GM12878 (cell line): ENCODE data around the gene SEC14L1. TPM values are rescaled to one million over a fixed set of nuclear protein-coding genes. Genes with fewer than 3 reads are reported as not detected.

Experiments used
- ATAC-seq: fragments of 200-7000 bp; cut with Tn5 transposase; 3 replicates; pipeline ENCODE4 v1.9.1; 2020; ENCODE audit warnings: mild to moderate bottlenecking, moderate library complexity
- BruUV-seq: library from RNA; stranded (reverse); fragments of 400-500 nt; replicated peaks from 2 replicates; lab custom pipeline; 2021; lab: Mats Ljungman, UMichigan
- CTCF ChIA-PET: fragments of 300-600 bp; sonication (Branson Sonifier 250); formaldehyde crosslinking; extraction: SDS; loops from one replicate; lab custom pipeline; 2021; ENCODE audit warnings: inconsistent platforms; lab: Yijun Ruan, JAX
- POLR2A ChIA-PET: fragments of 350-600 bp; formaldehyde crosslinking; extraction: SDS; loops from one replicate; lab custom pipeline; 2021; ENCODE audit warnings: inconsistent platforms; lab: Charles Lee
- RAD21 ChIA-PET: fragments of 300-600 bp; sonication (Branson Sonifier 250); formaldehyde crosslinking; loops from one replicate; lab custom pipeline; 2023; ENCODE audit warnings: antibody characterized with exemption; ENCODE audit not compliant: unreplicated experiment; lab: Charles Lee
- SMC1A ChIA-PET: fragments of 300-600 bp; sonication (Branson Sonifier 250); formaldehyde crosslinking; loops from one replicate; lab custom pipeline; 2023; ENCODE audit not compliant: unreplicated experiment, uncharacterized antibody; lab: Charles Lee
- DNase-seq: peaks from one replicate; pipeline ENCODE4 v3.0.0-alpha.2; 2011; ENCODE audit warnings: low read depth, low spot score
- FAIRE-seq: peaks from 3 replicates; lab custom pipeline; 2011; peaks lifted over from hg19 to GRCh38; lab: Jason Lieb, UNC
- H2AFZ ChIP-seq: 2 replicates; pipeline ENCODE4 v1.6.0; 2011; ENCODE audit warnings: low read depth, low read length, control low read depth; ENCODE audit not compliant: control insufficient read depth
- H3K27ac ChIP-seq: 2 replicates; pipeline ENCODE4 v1.5.1; 2011; ENCODE audit warnings: control low read depth; ENCODE audit not compliant: control insufficient read depth, insufficient read depth
- H3K27me3 ChIP-seq, 2 experiments: replicated peaks in 1 of 2; 2 replicates each; pipeline versions ENCODE4 v1.6.0 to v1.6.1; 2011; ENCODE audit warnings: low read length in 1 of 2; ENCODE audit not compliant: control insufficient read depth in 2 of 2, insufficient read depth in 2 of 2
- H3K36me3 ChIP-seq, 2 experiments: 2 replicates each; pipeline ENCODE4 v1.5.1; 2011; ENCODE audit warnings: low read length in 1 of 2; ENCODE audit not compliant: control insufficient read depth in 2 of 2, insufficient read depth in 2 of 2
- H3K4me1 ChIP-seq: 2 replicates; pipeline ENCODE4 v1.6.1; 2011; ENCODE audit warnings: mild to moderate bottlenecking, low read length, moderate library complexity, mixed read lengths; ENCODE audit not compliant: control insufficient read depth, insufficient read depth
- H3K4me2 ChIP-seq: 2 replicates; pipeline ENCODE4 v1.6.0; 2011; ENCODE audit warnings: control low read depth; ENCODE audit not compliant: control insufficient read depth, insufficient read depth
- H3K4me3 ChIP-seq: fragments of 200-600 bp; sonication (generic); 2 replicates; pipeline ENCODE4 v1.5.1; 2016
- H3K79me2 ChIP-seq: 2 replicates; pipeline ENCODE4 v1.6.0; 2011; ENCODE audit warnings: low read length; ENCODE audit not compliant: control insufficient read depth, insufficient read depth
- H3K9ac ChIP-seq: 2 replicates; pipeline ENCODE4 v1.8.0; 2011; ENCODE audit warnings: low read length, control low read depth, mixed read lengths; ENCODE audit not compliant: control insufficient read depth, insufficient read depth
- H3K9me3 ChIP-seq: replicated peaks from 3 replicates; pipeline ENCODE4 v1.5.1; 2011; ENCODE audit warnings: mild to moderate bottlenecking, low read length; ENCODE audit not compliant: control insufficient read depth, insufficient read depth
- H4K20me1 ChIP-seq: 2 replicates; pipeline ENCODE4 v1.6.0; 2011; ENCODE audit not compliant: control insufficient read depth, insufficient read depth
- ASH2L ChIP-seq: fragments of 300-600, 200-600 bp; sonication (generic); IDR thresholded peaks from 2 replicates; pipeline ENCODE4 v1.6.1; 2017; ENCODE audit warnings: low read depth, mild to moderate bottlenecking, borderline replicate concordance
- CHD4 ChIP-seq: fragments of 200-600 bp; sonication (generic); IDR thresholded peaks from 2 replicates; pipeline ENCODE4 v1.6.1; 2016; ENCODE audit warnings: mild to moderate bottlenecking
- E4F1 ChIP-seq: fragments of 450-650 bp; IDR thresholded peaks from 2 replicates; pipeline ENCODE4 v1.6.1; 2018; ENCODE audit warnings: borderline replicate concordance, mild to moderate bottlenecking; ENCODE audit not compliant: partially characterized antibody
- HDAC2 ChIP-seq: fragments of 200-600 bp; sonication (generic); IDR thresholded peaks from 2 replicates; pipeline ENCODE4 v1.6.1; 2017
- MYC ChIP-seq: IDR thresholded peaks from 2 replicates; pipeline ENCODE4 v1.6.1; 2011; ENCODE audit warnings: mild to moderate bottlenecking, low read length, moderate library complexity, inconsistent platforms; ENCODE audit not compliant: insufficient read depth, insufficient replicate concordance, insufficient read length, severe bottlenecking
- NRF1 ChIP-seq: conservative IDR thresholded peaks from 2 replicates; pipeline ENCODE4 v1.6.1; 2011; ENCODE audit warnings: mild to moderate bottlenecking, low read depth, low read length, improper control_type of control experiment
- PKNOX1 ChIP-seq: fragments of 450-650 bp; IDR thresholded peaks from 2 replicates; pipeline ENCODE4 v1.6.1; 2016; ENCODE audit warnings: mild to moderate bottlenecking
- RAD51 ChIP-seq: fragments of 450-650 bp; IDR thresholded peaks from 2 replicates; pipeline ENCODE4 v1.6.1; 2016; ENCODE audit warnings: moderate library complexity, mild to moderate bottlenecking, inconsistent platforms
- SRF ChIP-seq, 2 experiments: IDR thresholded peaks; 2 replicates each; pipeline ENCODE4 v1.6.1; 2011; ENCODE audit warnings: low read depth in 2 of 2, low read length in 2 of 2, mild to moderate bottlenecking in 1 of 2, moderate library complexity in 1 of 2
- TCF12 ChIP-seq: IDR thresholded peaks from 2 replicates; pipeline ENCODE4 v1.6.1; 2011; ENCODE audit warnings: low read depth, mild to moderate bottlenecking, low read length
- YBX1 ChIP-seq: fragments of 450-650 bp; IDR thresholded peaks from 2 replicates; pipeline ENCODE4 v1.6.1; 2016; ENCODE audit warnings: antibody characterized with exemption
- ZNF687 ChIP-seq: fragments of 450-650 bp; IDR thresholded peaks from 2 replicates; pipeline ENCODE4 v1.6.1; 2017; ENCODE audit warnings: mild to moderate bottlenecking, moderate library complexity
- WGBS: methylation state at CpG from one replicate; pipeline ENCODE4 v1.1.6; 2016; ENCODE audit warnings: low lambda C conversion rate; ENCODE audit not compliant: insufficient replicate concordance, insufficient coverage; ENCODE audit errors: missing lambda C conversion rate; 5-methylcytosine and 5-hydroxymethylcytosine counted together
- in situ Hi-C: fragments of 300-500 bp; cut with MboI; formaldehyde crosslinking; loops from 9 replicates; pipeline ENCODE4 v1.14.3; 2018; ENCODE audit warnings: mixed read lengths
- intact Hi-C: fragments of 100-400 bp; cut with micrococcal nuclease; formaldehyde crosslinking; loops from one replicate; pipeline ENCODE4 v1.14.2; 2022; ENCODE audit not compliant: unreplicated experiment
- polyA plus RNA-seq, 11 experiments: library from polyadenylated mRNA; depleted of rRNA in 4 of 11; unstranded in 6 of 11; stranded (reverse) in 5 of 11; fragments of >200 nt; fragmentation: Nextera tagmentation in 4 of 11; fragmentation: Illumina TruSeq in 1 of 11; extraction: Ambion mirVana in 4 of 11; extraction: Trizol in 1 of 11; gene quantifications; 1 replicate in 1 of 11; 2 replicates in 10 of 11; pipeline versions ENCODE4 v1.2.1 to v1.2.3, GENCODE V29; 2011 to 2016; ENCODE audit warnings: inconsistent platforms in 2 of 11, missing spikeins in 2 of 11, low read depth in 1 of 11
- total RNA-seq, 4 experiments: library from RNA; depleted of rRNA in 3 of 4; stranded (reverse); fragments of >200 nt in 3 of 4; fragmentation: Illumina TruSeq in 1 of 4; extraction: Trizol in 1 of 4; gene quantifications; 2 replicates each; pipeline versions ENCODE4 v1.2.1 to v1.2.3, GENCODE V29; 2013 to 2021

The SEC14L1 gene
- total and polyA plus RNA-seq, 10 of the 15 experiments (the other 5 are each of a cell fraction or from before 2014, with no cell fraction given) = 6.3 to 66.1 (median 33.5) TPM

- DNase-seq (no peak), FAIRE-seq (no peak), ATAC-seq (no peak)
- intact Hi-C loops (loop anchor here (5.0 kb wide), 1 partner anchor 88 kb away; no protein-coding TSS in a partner anchor), in situ Hi-C loops (no loop called here)
- Histone ChIP-seq H2AFZ (no peak overlapping the region), H3K4me1 (peaks cover 12% of the 10 kb centered on the region), H3K9me3 (no peaks in the 10 kb centered on the region), H3K27ac (no peak overlapping the region), H3K27me3 (no peaks in the 10 kb centered on the region), H3K4me2 (no peak overlapping the region), H3K4me3 (no peak overlapping the region), H4K20me1 (no peaks in the 10 kb centered on the region), H3K79me2 (no peaks in the 10 kb centered on the region), H3K9ac (no peak overlapping the region), H3K36me3 (peaks cover 10 to 14% of the 10 kb centered on the region in 2 experiments)
- WGBS = 79% methylated on average over 9 of the region's 9 CpGs
- RAD21 ChIA-PET = interaction anchor here (0.9 to 2.0 kb wide), 6 partner anchors 8 to 143 kb away, joined by 3 to 12 read pairs (median 6); partner anchors contain the start of gene SEC14L1
- CTCF ChIA-PET = interaction anchor here (0.6 to 1.4 kb wide), 4 partner anchors 11 to 149 kb away, joined by 3 to 4 read pairs (median 3); no protein-coding TSS in a partner anchor
- POLR2A ChIA-PET = interaction anchor here (0.6 to 1.4 kb wide), 2 partner anchors 11 to 140 kb away, joined by 3 to 5 read pairs; no protein-coding TSS in a partner anchor
- TF ChIP-seq TCF12 = no peak
- no peak for TF ChIP-seq NRF1
- TF ChIP-seq PKNOX1 = 0 out of 2 replicates have a peak, but pooled peaks have one; percentile 10
- TF ChIP-seq YBX1 = no peak
- peak; percentile 77 for TF ChIP-seq RAD51
- no peak for TF ChIP-seq SRF (IDR thresholded peaks at IDR 0.05; ENCODE audit: low read depth in 2 of 2, low read length in 2 of 2)
- no peak for TF ChIP-seq CHD4
- no peak for TF ChIP-seq ASH2L
- 0 out of 2 replicates have a peak, but pooled peaks have one; percentile 32 for TF ChIP-seq ZNF687
- TF ChIP-seq MYC = no peak
- no peak for TF ChIP-seq E4F1
- no peak for TF ChIP-seq HDAC2
- SMC1A ChIA-PET = interaction anchor here (1.2 to 2.0 kb wide), 3 partner anchors 8 to 12 kb away, joined by 5 to 10 read pairs (median 5); no protein-coding TSS in a partner anchor
- no TSS peak for BruUV-seq
Measured at GRCh38 chr17:77098884-77099545, 41.8 kb upstream of the SEC14L1 start.
